Transverse colon (tissue), 4 donors: ENCODE data around the gene STK35. TPM values are rescaled to one million over a fixed set of nuclear protein-coding genes. Genes with fewer than 3 reads are reported as not detected.
A peak's percentile ranks its signal among the peaks of the same experiment; 100 is the strongest.

Source experiments
- DNase-seq: peaks from one replicate; pipeline ENCODE4 v3.0.0-alpha.2; 2019
- H3K27ac ChIP-seq, 4 donors: fragments of 200-600 bp; sonication (generic); 2 replicates each; pipeline ENCODE4 v1.5.1; 2016 to 2018; ENCODE audit warnings: inconsistent platforms in 4 of 4
- H3K27me3 ChIP-seq: fragments of 200-600 bp; sonication (generic); 2 replicates; pipeline ENCODE4 v1.5.1; 2017; ENCODE audit warnings: inconsistent platforms
- H3K36me3 ChIP-seq, 4 donors: fragments of 200-600 bp; sonication (generic); 2 replicates each; pipeline ENCODE4 v1.5.1; 2017 to 2019; ENCODE audit warnings: inconsistent platforms in 4 of 4
- H3K4me1 ChIP-seq, 4 donors: fragments of 200-600 bp; sonication (generic); 2 replicates each; pipeline ENCODE4 v1.5.1; 2017 to 2020; ENCODE audit warnings: inconsistent platforms in 4 of 4
- H3K4me3 ChIP-seq, 4 donors: fragments of 200-600 bp; sonication (generic); 1 replicate in 1 of 4; 2 replicates in 3 of 4; pipeline versions ENCODE4 v1.5.1 to v1.6.1; 2017 to 2019; ENCODE audit warnings: inconsistent platforms in 4 of 4
- H3K9me3 ChIP-seq, 2 donors: fragments of 200-600 bp; sonication (generic); 2 replicates each; pipeline ENCODE4 v1.5.1; 2017 to 2019; ENCODE audit warnings: inconsistent platforms in 2 of 2
- EP300 ChIP-seq: sonication (generic); formaldehyde crosslinking; IDR thresholded peaks from one replicate; pipeline ENCODE4 v1.6.1; 2017; ENCODE audit warnings: antibody characterized with exemption, low read depth
- POLR2A ChIP-seq: fragments of 450-650 bp; IDR thresholded peaks from one replicate; pipeline ENCODE4 v1.6.1; 2016; ENCODE audit warnings: antibody characterized with exemption, mild to moderate bottlenecking, moderate library complexity
- POLR2AphosphoS5 ChIP-seq, 3 donors: sonication (generic); formaldehyde crosslinking; IDR thresholded peaks; one replicate each; pipeline ENCODE4 v1.6.1; 2016; ENCODE audit warnings: antibody characterized with exemption in 3 of 3
- WGBS, 2 donors: methylation state at CpG; one replicate each; pipeline ENCODE4 v1.1.5; 2018; ENCODE audit warnings: low coverage in 1 of 2; 5-methylcytosine and 5-hydroxymethylcytosine counted together
- in situ Hi-C, 4 donors: fragments of 200-750 bp; cut with MboI; loops; one replicate each; pipeline versions ENCODE4 v1.15.0 to v1.15.1; 2017; ENCODE audit warnings: low sequenced_read_pairs in 3 of 4, low pct_ligation_motif_present in 1 of 4, low pct_unique_long_range_greater_than_20kb in 1 of 4
- intact Hi-C: fragments of 100-400 bp; cut with DNase I; formaldehyde crosslinking; loops from one replicate; pipeline ENCODE4 v1.15.1; 2023; ENCODE audit warnings: low total_unique reads
- total RNA-seq, 4 donors: library from RNA; depleted of rRNA; stranded (reverse); fragments of >200 nt; gene quantifications; one replicate each; pipeline ENCODE4 v1.1.0, GENCODE V29; 2016
- TF ChIP-seq, protein P1 (sequence below), 5 experiments: fragments of 200-600 bp in 3 of 5; fragments of 450-650 bp in 2 of 5; sonication (generic) in 3 of 5; IDR thresholded peaks; 1 replicate in 2 of 5; 2 replicates in 3 of 5; pipeline ENCODE4 v1.5.1; 2016 to 2017; ENCODE audit warnings: antibody characterized with exemption in 5 of 5, inconsistent platforms in 3 of 5, mild to moderate bottlenecking in 2 of 5, moderate library complexity in 1 of 5

The STK35 gene
- total RNA-seq, 4 donors from 2014 or later: 19.9 to 27.9 (median 23.9) TPM

- in situ Hi-C loops (no loop called here), intact Hi-C loops (loop anchor here (10.0 kb wide), 1 partner anchor 86 kb away; no protein-coding TSS in a partner anchor)
- DNase-seq: no peak
- Histone ChIP-seq H3K27me3 (peaks cover 58% of the 10 kb centered on the region), H3K9me3 (no peaks in the 10 kb centered on the region), H3K36me3 (no peaks in the 10 kb centered on the region), H3K4me1 (no peaks in the 10 kb centered on the region), H3K27ac (no peak overlapping the region), H3K4me3 (no peak overlapping the region)
- WGBS, 2 donors: 37 to 38% methylated on average over 2 of the region's 2 CpGs
- TF ChIP-seq, protein P1, sequence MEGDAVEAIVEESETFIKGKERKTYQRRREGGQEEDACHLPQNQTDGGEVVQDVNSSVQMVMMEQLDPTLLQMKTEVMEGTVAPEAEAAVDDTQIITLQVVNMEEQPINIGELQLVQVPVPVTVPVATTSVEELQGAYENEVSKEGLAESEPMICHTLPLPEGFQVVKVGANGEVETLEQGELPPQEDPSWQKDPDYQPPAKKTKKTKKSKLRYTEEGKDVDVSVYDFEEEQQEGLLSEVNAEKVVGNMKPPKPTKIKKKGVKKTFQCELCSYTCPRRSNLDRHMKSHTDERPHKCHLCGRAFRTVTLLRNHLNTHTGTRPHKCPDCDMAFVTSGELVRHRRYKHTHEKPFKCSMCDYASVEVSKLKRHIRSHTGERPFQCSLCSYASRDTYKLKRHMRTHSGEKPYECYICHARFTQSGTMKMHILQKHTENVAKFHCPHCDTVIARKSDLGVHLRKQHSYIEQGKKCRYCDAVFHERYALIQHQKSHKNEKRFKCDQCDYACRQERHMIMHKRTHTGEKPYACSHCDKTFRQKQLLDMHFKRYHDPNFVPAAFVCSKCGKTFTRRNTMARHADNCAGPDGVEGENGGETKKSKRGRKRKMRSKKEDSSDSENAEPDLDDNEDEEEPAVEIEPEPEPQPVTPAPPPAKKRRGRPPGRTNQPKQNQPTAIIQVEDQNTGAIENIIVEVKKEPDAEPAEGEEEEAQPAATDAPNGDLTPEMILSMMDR (IDR thresholded peaks at IDR 0.05): no peak
- no peak for TF ChIP-seq POLR2A
- no peak for TF ChIP-seq EP300
- no peak for TF ChIP-seq POLR2AphosphoS5 (IDR thresholded peaks at IDR 0.05)
Observed at GRCh38 chr20:2088891-2089290, 12.7 kb upstream of the STK35 start.

- no peaks in the 10 kb centered on the region for H3K9me3 ChIP-seq
- H3K27me3 ChIP-seq: peaks cover 60% of the 10 kb centered on the region
- no peaks in the 10 kb centered on the region for H3K4me1 ChIP-seq
- intact Hi-C loops: loop anchor here (10.0 kb wide), 1 partner anchor 85 kb away; no protein-coding TSS in a partner anchor
- WGBS, 2 donors: 63 to 68% methylated on average over 1 to 5 of the region's 5 CpGs
- TF ChIP-seq EP300 (no peak), POLR2AphosphoS5 (IDR thresholded peaks at IDR 0.05) (no peak), POLR2A (no peak)
- TF ChIP-seq, protein P1 (IDR thresholded peaks at IDR 0.05): no peak
- DNase-seq: no peak
- H3K4me3 ChIP-seq: no peak overlapping the region
- no peak overlapping the region for H3K27ac ChIP-seq
- in situ Hi-C loops: no loop called here
- no peaks in the 10 kb centered on the region for H3K36me3 ChIP-seq
Observed at GRCh38 chr20:2089447-2089846, 12.2 kb upstream of the STK35 start.

- intact Hi-C loops (no loop called here), in situ Hi-C loops (no loop called here)
- TF ChIP-seq POLR2A (no peak), EP300 (no peak)
- TF ChIP-seq, protein P1 (IDR thresholded peaks at IDR 0.05): peak; percentile 26 to 42 (median 32)
- DNase-seq: peak; percentile 21
- no peak overlapping the region for H3K27ac ChIP-seq
- 14 to 47% methylated on average over 2 to 4 of the region's 4 CpGs for WGBS, 2 donors
- no peaks in the 10 kb centered on the region for H3K36me3 ChIP-seq
- H3K27me3 ChIP-seq: peaks cover 66% of the 10 kb centered on the region
- no peaks in the 10 kb centered on the region for H3K9me3 ChIP-seq
- no peaks in the 10 kb centered on the region for H3K4me1 ChIP-seq
- H3K4me3 ChIP-seq: no peak overlapping the region
Observed at GRCh38 chr20:2093159-2093781, 8.4 kb upstream of the STK35 start.

DNA sequence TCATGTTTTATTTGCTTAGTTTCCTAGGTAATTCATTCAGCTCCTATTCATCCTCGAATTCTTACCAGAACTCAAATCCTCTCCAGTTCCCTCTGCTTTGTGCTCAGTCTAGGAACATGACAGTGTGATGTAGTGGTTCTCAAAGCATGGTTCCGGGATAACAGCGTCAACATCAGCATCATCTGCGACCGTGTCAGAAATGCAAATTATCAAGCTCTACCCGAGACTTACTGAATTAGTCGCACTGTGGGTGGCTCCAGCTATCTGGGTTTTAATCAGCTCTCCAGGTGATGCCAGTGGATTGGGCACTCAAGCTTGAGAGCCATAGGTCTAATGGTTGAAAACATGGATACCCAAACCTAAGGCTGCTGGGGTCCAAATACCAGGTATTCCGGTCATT is 7.7 kb upstream of the STK35 start:
- H3K4me1 ChIP-seq: no peaks in the 10 kb centered on the region
- WGBS, 2 donors: 33 to 43% methylated on average over 2 to 8 of the region's 8 CpGs

More for the DNA sequence above, 7.7 kb upstream of the STK35 start:
- Histone ChIP-seq H3K27ac (no peak overlapping the region), H3K27me3 (peaks cover 62% of the 10 kb centered on the region), H3K36me3 (no peaks in the 10 kb centered on the region), H3K9me3 (no peaks in the 10 kb centered on the region), H3K4me3 (no peak overlapping the region)
- TF ChIP-seq POLR2AphosphoS5 (IDR thresholded peaks at IDR 0.05) (no peak), EP300 (no peak), POLR2A (no peak)
- TF ChIP-seq, protein P1 (IDR thresholded peaks at IDR 0.05): no peak
- in situ Hi-C loops: no loop called here
- no peak for DNase-seq
- intact Hi-C loops: no loop called here
